ENCODE results near the gene XCL1.
"Not testable (repeated sequence)": the region's sequence is repeated elsewhere in the genome, so short reads cannot be mapped to it uniquely, and the experiment has no call there.

The XCL1 gene

GRCh38 chr1:168568346-168568745 lies 8.1 kb upstream of the XCL1 start:
- DNase-seq = no peak

GRCh38 chr1:168570652-168571051 lies 5.8 kb upstream of the XCL1 start:
- DNase-seq = no peak

- DNase-seq = no peak
Observed at GRCh38 chr1:168572633-168573032, 3.8 kb upstream of the XCL1 start.

- peak; percentile 60 for DNase-seq
Observed at GRCh38 chr1:168574234-168574633, 2.2 kb upstream of the XCL1 start.

- DNase-seq = not testable (repeated sequence)
Observed at GRCh38 chr1:168578531-168579185, 2.3 kb downstream of the XCL1 start.

GRCh38 chr1:168580290-168580689 lies 3.9 kb downstream of the XCL1 start:
- not testable (repeated sequence) for DNase-seq

GRCh38 chr1:168580991-168581390 lies 4.6 kb downstream of the XCL1 start:
- not testable (repeated sequence) for DNase-seq

- no peak for DNase-seq
Observed at GRCh38 chr1:168581817-168582572, 5.6 kb downstream of the XCL1 start.

GRCh38 chr1:168582688-168583336 lies 6.4 kb downstream of the XCL1 start:
- no peak for DNase-seq

- no peak for DNase-seq
Observed at GRCh38 chr1:168583571-168583970, 7.2 kb downstream of the XCL1 start.

- DNase-seq = peak; percentile 11
Observed at GRCh38 chr1:168585191-168585590, 8.8 kb downstream of the XCL1 start.

- no peak for DNase-seq
Observed at GRCh38 chr1:168585937-168586336, 9.5 kb downstream of the XCL1 start.

GRCh38 chr1:168589167-168589566 lies 12.8 kb downstream of the XCL1 start:
- no peak for DNase-seq

- no peak for DNase-seq
Observed at GRCh38 chr1:168591066-168591465, 14.7 kb downstream of the XCL1 start.

GRCh38 chr1:168591641-168592250 lies 15.3 kb downstream of the XCL1 start:
- no peak for DNase-seq

GRCh38 chr1:168595403-168595802 lies 19.0 kb downstream of the XCL1 start:
- not testable (repeated sequence) for DNase-seq

- DNase-seq = no peak
Observed at GRCh38 chr1:168598125-168598524, 21.7 kb downstream of the XCL1 start.

- DNase-seq = no peak
Observed at GRCh38 chr1:168598892-168599291, 22.5 kb downstream of the XCL1 start.

- DNase-seq = no peak
Observed at GRCh38 chr1:168599641-168600040, 23.2 kb downstream of the XCL1 start.

- no peak for DNase-seq
Observed at GRCh38 chr1:168601051-168601450, 24.6 kb downstream of the XCL1 start.

- peak; percentile 59 for DNase-seq
Observed at GRCh38 chr1:168603501-168604110, 27.2 kb downstream of the XCL1 start.

GRCh38 chr1:168605443-168605842 lies 29.0 kb downstream of the XCL1 start:
- no peak for DNase-seq

- no peak for DNase-seq
Observed at GRCh38 chr1:168606096-168606495, 29.7 kb downstream of the XCL1 start.
